NCI-H748 treated with DMSO at 0.1 percent for 48 hours (cell line): ENCODE results near the gene MAPK8IP3.

Source experiments
- DNase-seq: peaks from one replicate; lab custom pipeline; 2025; lab: John Stamatoyannopoulos, UW

MAPK8IP3 gene

GRCh38 chr16:1705688-1706385 lies at the start of gene MAPK8IP3:
Gene MAPK8IP3 (plus strand): TSS chr16:1706195. CDS start chr16:1706340, 145 bp downstream.
- peak; percentile 41 for DNase-seq

- no peak for DNase-seq
These were observed 49.0 kb upstream of the MAPK8IP3 start for GRCh38 chr16:1656808-1657617.

- no peak for DNase-seq
These were observed 48.2 kb upstream of the MAPK8IP3 start for GRCh38 chr16:1657841-1658240.

GRCh38 chr16:1659031-1659430 lies 47.0 kb upstream of the MAPK8IP3 start:
- DNase-seq: no peak

- no peak for DNase-seq
These were observed 44.2 kb upstream of the MAPK8IP3 start for GRCh38 chr16:1661826-1662225.

GRCh38 chr16:1662543-1662942 lies 43.5 kb upstream of the MAPK8IP3 start:
- DNase-seq: no peak

- DNase-seq: no peak
These were observed 40.2 kb upstream of the MAPK8IP3 start for GRCh38 chr16:1665829-1666228.

GRCh38 chr16:1666316-1666715 lies 39.7 kb upstream of the MAPK8IP3 start:
- no peak for DNase-seq

GRCh38 chr16:1667271-1667670 lies 38.7 kb upstream of the MAPK8IP3 start:
- DNase-seq: no peak

GRCh38 chr16:1667916-1668315 lies 38.1 kb upstream of the MAPK8IP3 start:
- DNase-seq: no peak

GRCh38 chr16:1668612-1669319 lies 37.2 kb upstream of the MAPK8IP3 start:
- DNase-seq: no peak

- DNase-seq: no peak
These were observed 36.3 kb upstream of the MAPK8IP3 start for GRCh38 chr16:1669698-1670097.

GRCh38 chr16:1670371-1670770 lies 35.6 kb upstream of the MAPK8IP3 start:
- no peak for DNase-seq

GRCh38 chr16:1670866-1671265 lies 35.1 kb upstream of the MAPK8IP3 start:
- no peak for DNase-seq

- no peak for DNase-seq
These were observed 32.4 kb upstream of the MAPK8IP3 start for GRCh38 chr16:1673424-1674151.

- DNase-seq: no peak
These were observed 31.7 kb upstream of the MAPK8IP3 start for GRCh38 chr16:1674306-1674705.

- DNase-seq: no peak
These were observed 31.0 kb upstream of the MAPK8IP3 start for GRCh38 chr16:1674751-1675664.

- no peak for DNase-seq
These were observed 29.3 kb upstream of the MAPK8IP3 start for GRCh38 chr16:1676661-1677060.

- no peak for DNase-seq
These were observed 28.7 kb upstream of the MAPK8IP3 start for GRCh38 chr16:1677339-1677738.

GRCh38 chr16:1677942-1678499 lies 28.0 kb upstream of the MAPK8IP3 start, which contains the start of gene JPT2:
Gene JPT2 (plus strand): TSS chr16:1678279. CDS start chr16:1678313, 34 bp downstream.
- DNase-seq: peak; percentile 79
